ENCODE data around the gene CX3CR1.

The CX3CR1 gene

DNA sequence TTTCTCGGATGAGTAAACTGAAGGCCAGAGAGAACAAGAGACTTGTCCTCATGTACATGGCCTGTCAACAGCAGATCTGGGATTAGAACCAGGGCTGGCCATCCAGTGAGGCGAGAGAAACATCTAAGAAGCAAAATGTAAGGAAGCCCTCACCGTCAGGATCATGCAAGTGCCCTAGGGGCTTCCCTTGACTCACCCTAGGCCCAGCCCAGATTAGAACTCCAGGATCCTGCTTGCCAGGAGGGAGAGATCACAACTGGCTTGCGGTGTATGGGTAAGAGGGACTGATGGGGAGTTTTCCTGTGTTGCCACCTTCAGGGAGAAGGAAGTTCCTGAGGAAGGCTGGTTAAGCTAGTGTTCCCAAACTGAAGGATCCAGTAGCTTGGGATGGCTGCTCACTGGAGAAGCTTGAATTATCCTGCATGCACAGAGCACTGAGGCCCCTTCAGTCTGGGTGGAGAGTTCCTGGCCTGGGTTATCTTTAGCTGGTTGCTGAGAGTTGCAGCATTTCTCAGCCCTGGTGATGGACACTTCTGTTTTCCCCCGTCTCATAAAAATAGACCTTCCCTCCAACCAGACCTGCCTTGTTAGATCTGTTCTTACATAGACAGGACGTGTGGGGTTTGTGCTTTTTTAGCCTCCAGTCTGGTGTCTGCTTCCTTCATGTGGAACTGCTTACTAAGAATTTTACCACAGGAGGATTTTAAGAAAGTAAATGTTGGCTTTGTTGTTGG, 59.3 kb downstream of the CX3CR1 start:
- no peak overlapping the region for H3K9ac ChIP-seq (ENCODE audit: low read length)
- H3K4me3 ChIP-seq (ENCODE audit: low read depth, low read length), result no peak overlapping the region
- H3K27me3 ChIP-seq (ENCODE audit: control insufficient read depth, insufficient read depth, low read length), result no peaks in the 10 kb centered on the region
- H3K36me3 ChIP-seq (ENCODE audit: control insufficient read depth, insufficient read depth, low read length), result no peaks in the 10 kb centered on the region
- H3K9me3 ChIP-seq (ENCODE audit: control insufficient read depth, insufficient read depth, low read depth, low read length), result no peaks in the 10 kb centered on the region
- H3K4me1 ChIP-seq (ENCODE audit: control insufficient read depth, insufficient read depth, low read length), result no peaks in the 10 kb centered on the region
- no peak overlapping the region for H3K27ac ChIP-seq (ENCODE audit: low read depth, low read length)

- H3K9ac ChIP-seq (ENCODE audit: low read length), result no peak overlapping the region
Observed at GRCh38 chr3:39219702-39220101, 60.1 kb downstream of the CX3CR1 start.

GRCh38 chr3:39216176-39216790, 63.6 kb downstream of the CX3CR1 start:
- H3K27ac ChIP-seq (ENCODE audit: low read depth, low read length), result no peak overlapping the region
- peaks cover 18% of the 10 kb centered on the region for H3K4me1 ChIP-seq (ENCODE audit: control insufficient read depth, insufficient read depth, low read length)
- H3K36me3 ChIP-seq (ENCODE audit: control insufficient read depth, insufficient read depth, low read length), result no peaks in the 10 kb centered on the region
- no peak overlapping the region for H3K9ac ChIP-seq (ENCODE audit: low read length)
- H3K27me3 ChIP-seq (ENCODE audit: control insufficient read depth, insufficient read depth, low read length), result no peaks in the 10 kb centered on the region
- no peaks in the 10 kb centered on the region for H3K9me3 ChIP-seq (ENCODE audit: control insufficient read depth, insufficient read depth, low read depth, low read length)
- no peak overlapping the region for H3K4me3 ChIP-seq (ENCODE audit: low read depth, low read length)

More at GRCh38 chr3:39219702-39220101, 60.1 kb downstream of the CX3CR1 start:
- no peaks in the 10 kb centered on the region for H3K9me3 ChIP-seq (ENCODE audit: control insufficient read depth, insufficient read depth, low read depth, low read length)
- H3K36me3 ChIP-seq (ENCODE audit: control insufficient read depth, insufficient read depth, low read length), result no peaks in the 10 kb centered on the region
- no peak overlapping the region for H3K27ac ChIP-seq (ENCODE audit: low read depth, low read length)
- H3K4me3 ChIP-seq (ENCODE audit: low read depth, low read length), result no peak overlapping the region
- no peaks in the 10 kb centered on the region for H3K4me1 ChIP-seq (ENCODE audit: control insufficient read depth, insufficient read depth, low read length)
- no peaks in the 10 kb centered on the region for H3K27me3 ChIP-seq (ENCODE audit: control insufficient read depth, insufficient read depth, low read length)

- Histone ChIP-seq H3K4me3 (ENCODE audit: low read depth, low read length) (no peak overlapping the region), H3K36me3 (ENCODE audit: control insufficient read depth, insufficient read depth, low read length) (no peaks in the 10 kb centered on the region), H3K4me1 (ENCODE audit: control insufficient read depth, insufficient read depth, low read length) (peaks cover 27% of the 10 kb centered on the region), H3K27ac (ENCODE audit: low read depth, low read length) (no peak overlapping the region; the same call in 1 of the 2 replicates), H3K9ac (ENCODE audit: low read length) (no peak overlapping the region), H3K9me3 (ENCODE audit: control insufficient read depth, insufficient read depth, low read depth, low read length) (peaks cover 4% of the 10 kb centered on the region; the same call in 1 of the 2 replicates), H3K27me3 (ENCODE audit: control insufficient read depth, insufficient read depth, low read length) (no peaks in the 10 kb centered on the region)
Observed at GRCh38 chr3:39213613-39214012, 66.2 kb downstream of the CX3CR1 start.
